RWPE2 (cell line): ENCODE measurements around the gene TTC28.

Experiments
- ATAC-seq: fragments of 200-7000 bp; cut with Tn5 transposase; 3 replicates; pipeline ENCODE4 v1.9.1; 2021; ENCODE audit warnings: low read depth
- DNase-seq: peaks from one replicate; pipeline ENCODE4 v3.0.0-alpha.2; 2020; ENCODE audit warnings: low spot score
- H3K27ac ChIP-seq: fragments of 450-650 bp; 2 replicates; pipeline ENCODE4 v1.5.1; 2017; ENCODE audit warnings: mild to moderate bottlenecking; ENCODE audit not compliant: poor library complexity, severe bottlenecking
- H3K27me3 ChIP-seq: fragments of 250-450 bp; sonication (Bioruptor Pico); 2 replicates; pipeline ENCODE4 v1.5.1; 2021; ENCODE audit warnings: mild to moderate bottlenecking, moderate library complexity; ENCODE audit not compliant: insufficient read depth, poor library complexity, severe bottlenecking
- H3K36me3 ChIP-seq: fragments of 250-450 bp; sonication (Bioruptor Pico); 2 replicates; pipeline ENCODE4 v1.5.1; 2020; ENCODE audit warnings: low read depth, mild to moderate bottlenecking, moderate library complexity
- H3K4me1 ChIP-seq: fragments of 250-450 bp; sonication (Bioruptor Pico); 2 replicates; pipeline ENCODE4 v1.5.1; 2021; ENCODE audit warnings: mild to moderate bottlenecking, moderate library complexity; ENCODE audit not compliant: insufficient read depth, poor library complexity, severe bottlenecking
- H3K4me3 ChIP-seq: fragments of 250-450 bp; sonication (Bioruptor Pico); 2 replicates; pipeline ENCODE4 v1.5.1; 2021; ENCODE audit warnings: mild to moderate bottlenecking, moderate library complexity; ENCODE audit not compliant: severe bottlenecking
- H3K9me3 ChIP-seq: fragments of 250-450 bp; sonication (Bioruptor Pico); 2 replicates; pipeline ENCODE4 v1.5.1; 2021; ENCODE audit warnings: mild to moderate bottlenecking, moderate library complexity; ENCODE audit not compliant: severe bottlenecking
- CTCF ChIP-seq: fragments of 450-650 bp; IDR thresholded peaks from one replicate; pipeline ENCODE4 v1.5.1; 2017; ENCODE audit warnings: mild to moderate bottlenecking, moderate library complexity; ENCODE audit not compliant: poor library complexity, severe bottlenecking

TTC28 gene

GRCh38 chr22:27995801-27996528 is 683.7 kb downstream of the TTC28 start:
- DNase-seq = no peak
- no peaks in the 10 kb centered on the region for H3K4me1 ChIP-seq
- no peaks in the 10 kb centered on the region for H3K27me3 ChIP-seq
- no peak overlapping the region for H3K27ac ChIP-seq
- ATAC-seq = no peak
- H3K36me3 ChIP-seq = no peaks in the 10 kb centered on the region
- H3K4me3 ChIP-seq = no peak overlapping the region
- TF ChIP-seq CTCF = no peak
- no peaks in the 10 kb centered on the region for H3K9me3 ChIP-seq

DNA sequence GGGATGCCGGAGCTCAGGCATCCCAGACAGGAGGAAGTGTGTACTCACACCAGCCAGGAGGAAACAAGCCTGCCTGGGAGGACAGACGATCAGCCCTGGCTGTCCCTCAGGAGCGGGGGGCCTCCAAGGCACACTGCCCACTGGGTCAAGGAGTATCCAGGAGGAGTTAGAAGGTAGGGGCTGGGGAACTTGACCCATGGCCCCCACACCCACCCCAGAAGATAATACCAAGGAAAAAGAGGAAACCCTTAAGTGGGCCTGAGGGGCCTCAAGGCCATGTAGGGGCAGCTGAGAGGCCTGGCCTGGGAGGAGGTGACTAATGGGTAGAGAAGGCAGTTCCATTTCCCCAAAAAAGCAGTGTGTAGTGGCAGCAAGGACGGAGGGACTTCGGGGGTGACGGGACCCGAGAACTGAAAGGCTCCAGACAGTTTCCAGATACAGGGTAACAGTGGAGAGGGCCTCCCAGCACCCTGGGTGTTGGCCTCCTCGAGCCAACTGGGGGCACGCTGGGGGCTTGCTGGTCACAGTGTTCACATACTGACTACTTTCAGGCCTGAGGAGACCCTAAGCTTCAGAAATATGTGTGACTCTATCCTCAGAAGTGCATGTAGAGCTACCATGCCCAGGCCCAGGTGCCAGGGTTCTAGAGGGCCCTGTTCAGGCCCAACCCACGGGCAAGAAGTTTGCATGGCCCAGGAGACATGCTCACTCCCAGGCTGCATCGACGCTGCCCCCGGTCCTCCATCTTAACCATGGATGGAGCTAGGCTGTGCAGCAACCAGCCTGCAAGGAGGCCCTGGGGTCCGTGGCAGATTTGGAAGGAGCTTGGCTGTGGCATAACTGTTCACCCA is 684.9 kb downstream of the TTC28 start:
- ATAC-seq = no peak; the same call in 2 of the 3 replicates
- Histone ChIP-seq H3K27me3 (no peaks in the 10 kb centered on the region), H3K4me1 (no peaks in the 10 kb centered on the region), H3K36me3 (no peaks in the 10 kb centered on the region), H3K27ac (no peak overlapping the region), H3K4me3 (no peak overlapping the region), H3K9me3 (no peaks in the 10 kb centered on the region)
- no peak for TF ChIP-seq CTCF
- no peak for DNase-seq

- H3K36me3 ChIP-seq = no peaks in the 10 kb centered on the region
- no peak for TF ChIP-seq CTCF
- no peaks in the 10 kb centered on the region for H3K4me1 ChIP-seq
- no peak overlapping the region for H3K4me3 ChIP-seq
- no peaks in the 10 kb centered on the region for H3K27me3 ChIP-seq
- peak; percentile 28 for DNase-seq
- H3K27ac ChIP-seq = no peak overlapping the region
- no peaks in the 10 kb centered on the region for H3K9me3 ChIP-seq
- no peak for ATAC-seq
Measured at GRCh38 chr22:27993774-27994350, 685.8 kb downstream of the TTC28 start.

DNA sequence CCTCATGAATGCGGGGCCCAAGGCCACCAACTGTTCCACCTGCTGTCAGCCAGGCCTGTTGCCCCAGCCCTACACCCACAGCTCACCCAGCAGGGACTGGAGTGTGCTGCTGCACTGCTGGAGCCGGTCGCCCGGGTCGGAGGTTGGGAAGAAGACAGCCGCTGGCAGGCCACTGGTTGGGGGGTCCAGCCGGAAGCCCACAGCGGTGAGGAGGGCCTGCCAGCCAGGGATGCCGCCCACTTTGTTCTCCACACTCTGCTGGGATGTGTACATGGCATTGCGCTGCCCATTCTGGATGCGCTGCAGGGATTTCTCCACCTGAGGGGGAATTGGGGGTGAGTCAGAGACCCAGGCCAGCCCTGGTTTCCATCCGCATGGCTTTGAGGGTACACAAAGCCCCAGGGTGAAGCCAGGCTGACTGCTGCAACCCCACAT is 686.4 kb downstream of the TTC28 start:
- DNase-seq = no peak
- no peak for TF ChIP-seq CTCF
- Histone ChIP-seq H3K9me3 (no peaks in the 10 kb centered on the region), H3K36me3 (no peaks in the 10 kb centered on the region), H3K4me3 (no peak overlapping the region), H3K27ac (no peak overlapping the region), H3K4me1 (no peaks in the 10 kb centered on the region), H3K27me3 (no peaks in the 10 kb centered on the region)
- ATAC-seq = no peak
